K562 (cell line): ENCODE measurements around the gene ZNF276. TPM values are rescaled to one million over a fixed set of nuclear protein-coding genes. Genes with fewer than 3 reads are reported as not detected.

Experiments
- ATAC-seq: fragments of 200-7000 bp; cut with Tn5 transposase; 3 replicates; pipeline ENCODE4 v1.9.1; 2020; ENCODE audit warnings: moderate library complexity
- BruUV-seq: library from RNA; stranded (reverse); fragments of 400-500 nt; replicated peaks from 2 replicates; lab custom pipeline; 2021; lab: Mats Ljungman, UMichigan
- CTCF ChIA-PET: fragments of 300-600 bp; formaldehyde crosslinking; extraction: SDS; loops from one replicate; lab custom pipeline; 2021; ENCODE audit warnings: low intra/inter-chr PET ratio; lab: Yijun Ruan, JAX
- POLR2A ChIA-PET: fragments of 300-600, 350-650 bp; sonication (Branson Sonifier 250); formaldehyde crosslinking; extraction: SDS; loops from one replicate; lab custom pipeline; 2021; ENCODE audit warnings: antibody characterized with exemption, inconsistent platforms; lab: Yijun Ruan, JAX
- DNase-seq, 4 experiments: peaks; one replicate each; pipeline versions ENCODE4 v3.0.0 to v3.0.0-alpha.2; 2011 to 2018; ENCODE audit warnings: low spot score in 3 of 4, mixed read lengths in 3 of 4; ENCODE audit errors: extremely low read depth in 1 of 4
- FAIRE-seq: peaks from 2 replicates; lab custom pipeline; 2011; peaks lifted over from hg19 to GRCh38; lab: Jason Lieb, UNC
- H2AFZ ChIP-seq: 2 replicates; pipeline ENCODE4 v1.6.0; 2011; ENCODE audit warnings: low read depth, low read length, control low read depth, inconsistent platforms
- H3K27ac ChIP-seq: fragments of 200-600 bp; 3 replicates; pipeline ENCODE4 v1.8.0; 2011; ENCODE audit warnings: low read depth, mild to moderate bottlenecking, control low read depth, inconsistent platforms, low read length, moderate library complexity, mixed read lengths; ENCODE audit errors: extremely low read depth
- H3K27me3 ChIP-seq, 2 experiments: fragments of 300-600 bp in 1 of 2; 2 replicates in 1 of 2; 3 replicates in 1 of 2; pipeline versions ENCODE4 v1.6.0 to v1.8.0; 2011; ENCODE audit warnings: inconsistent platforms in 2 of 2, low read length in 2 of 2, mild to moderate bottlenecking in 1 of 2, mixed read lengths in 1 of 2, moderate library complexity in 1 of 2; ENCODE audit not compliant: control insufficient read depth in 2 of 2, insufficient read depth in 2 of 2
- H3K36me3 ChIP-seq: fragments of 300-600 bp; 3 replicates; pipeline ENCODE4 v1.8.0; 2011; ENCODE audit warnings: mild to moderate bottlenecking, low read length, inconsistent platforms; ENCODE audit not compliant: control insufficient read depth, insufficient read depth
- H3K4me1 ChIP-seq, 2 experiments: fragments of 200-600 bp in 1 of 2; replicated peaks in 1 of 2; 2 replicates in 1 of 2; 3 replicates in 1 of 2; pipeline versions ENCODE4 v1.5.1 to v1.8.0; 2011; ENCODE audit warnings: inconsistent platforms in 2 of 2, low read length in 2 of 2, mild to moderate bottlenecking in 1 of 2, mixed read lengths in 1 of 2, moderate library complexity in 1 of 2; ENCODE audit not compliant: control insufficient read depth in 2 of 2, insufficient read depth in 2 of 2
- H3K4me2 ChIP-seq: 2 replicates; pipeline ENCODE4 v1.6.1; 2011; ENCODE audit warnings: low read length, control low read depth, inconsistent platforms, mixed read lengths; ENCODE audit not compliant: insufficient read depth
- H3K4me3 ChIP-seq: fragments of 200-600 bp; sonication (generic), shearing (Covaris generic); 2 replicates; pipeline ENCODE4 v1.5.1; 2016; ENCODE audit warnings: control low read depth, inconsistent platforms
- H3K79me2 ChIP-seq: fragments of 200-600 bp; 3 replicates; pipeline ENCODE4 v1.8.0; 2011; ENCODE audit warnings: low read length, inconsistent platforms; ENCODE audit not compliant: control insufficient read depth, insufficient read depth
- H3K9ac ChIP-seq, 2 experiments: 2 replicates each; pipeline versions ENCODE4 v1.6.0 to v1.6.1; 2011; ENCODE audit warnings: low read depth in 2 of 2, low read length in 2 of 2, control low read depth in 1 of 2, inconsistent platforms in 1 of 2, mild to moderate bottlenecking in 1 of 2, mixed read lengths in 1 of 2; ENCODE audit not compliant: insufficient read depth in 1 of 2
- H3K9me1 ChIP-seq: one replicate; pipeline ENCODE4 v1.6.0; 2011; ENCODE audit warnings: inconsistent platforms, mild to moderate bottlenecking, low read length, moderate library complexity; ENCODE audit not compliant: control insufficient read depth, insufficient read depth
- H3K9me3 ChIP-seq: replicated peaks from 2 replicates; pipeline ENCODE4 v1.5.1; 2011; ENCODE audit warnings: low read depth, low read length, inconsistent platforms; ENCODE audit not compliant: control insufficient read depth, insufficient read depth
- H4K20me1 ChIP-seq: replicated peaks from 2 replicates; pipeline ENCODE4 v1.6.1; 2011; ENCODE audit warnings: low read length, inconsistent platforms, mixed read lengths; ENCODE audit not compliant: control insufficient read depth, insufficient read depth
- BCOR ChIP-seq: fragments of 450-650 bp; IDR thresholded peaks from 2 replicates; pipeline ENCODE4 v1.6.1; 2016
- GATAD2A ChIP-seq: fragments of 450-650 bp; IDR thresholded peaks from 2 replicates; pipeline ENCODE4 v1.6.1; 2017
- NR1H2 ChIP-seq: sonication (generic); formaldehyde crosslinking; IDR thresholded peaks from 2 replicates; pipeline ENCODE4 v1.4.0; 2020; ENCODE audit warnings: mild to moderate bottlenecking, missing genetic modification reagents
- PHF21A ChIP-seq: fragments of 450-650 bp; IDR thresholded peaks from 2 replicates; pipeline ENCODE4 v1.6.1; 2017; ENCODE audit warnings: low read depth, borderline replicate concordance
- PML ChIP-seq: IDR thresholded peaks from 2 replicates; pipeline ENCODE4 v1.6.1; 2012; ENCODE audit warnings: low read length, inconsistent platforms
- POLR2AphosphoS2 ChIP-seq: IDR thresholded peaks from 2 replicates; pipeline ENCODE4 v1.6.1; 2012; ENCODE audit warnings: low read length, improper control_type of control experiment
- POLR2G ChIP-seq: fragments of 200-400 bp; formaldehyde crosslinking; IDR thresholded peaks from 2 replicates; pipeline ENCODE4 v1.6.1; 2017; ENCODE audit warnings: low read depth, mild to moderate bottlenecking, antibody characterized with exemption, low read length, moderate library complexity
- RBM14 ChIP-seq: fragments of 200-400 bp; formaldehyde crosslinking; IDR thresholded peaks from 2 replicates; pipeline ENCODE4 v1.6.1; 2018; ENCODE audit warnings: low read depth, mild to moderate bottlenecking, low read length, moderate library complexity, borderline replicate concordance; ENCODE audit not compliant: insufficient read depth
- SRSF1 ChIP-seq: fragments of 200-400 bp; formaldehyde crosslinking; IDR thresholded peaks from 2 replicates; pipeline ENCODE4 v1.6.1; 2017; ENCODE audit warnings: mild to moderate bottlenecking, low read depth, low read length, moderate library complexity
- TAF1 ChIP-seq: IDR thresholded peaks from 2 replicates; pipeline ENCODE4 v1.6.1; 2011; ENCODE audit warnings: mild to moderate bottlenecking, low read length, moderate library complexity; ENCODE audit not compliant: insufficient read depth, control insufficient read depth, severe bottlenecking; ENCODE audit errors: extremely low read depth
- XRCC4 ChIP-seq: IDR thresholded peaks from one replicate; pipeline ENCODE4 v1.6.1; 2011; ENCODE audit not compliant: insufficient read depth, insufficient read length; ENCODE audit errors: extremely low read depth
- ZNF23 ChIP-seq: fragments of 250-450 bp; sonication (Bioruptor Pico); IDR thresholded peaks from 2 replicates; pipeline ENCODE4 v1.4.0; 2020; ENCODE audit warnings: mild to moderate bottlenecking
- ZNF695 ChIP-seq: fragments of 450-650 bp; formaldehyde crosslinking; IDR thresholded peaks from 2 replicates; pipeline ENCODE4 v1.4.0; 2020; ENCODE audit warnings: mild to moderate bottlenecking, moderate library complexity
- ZNF77 ChIP-seq: fragments of 250-450 bp; sonication (Bioruptor Pico); IDR thresholded peaks from 2 replicates; pipeline ENCODE4 v1.5.0; 2020
- WGBS: fragments of 100-300 bp; shearing (Covaris generic); methylation state at CpG from one replicate; pipeline ENCODE4 v1.1.6; 2016; ENCODE audit warnings: low coverage, mixed read lengths; ENCODE audit not compliant: insufficient coverage; ENCODE audit errors: missing lambda C conversion rate; 5-methylcytosine and 5-hydroxymethylcytosine counted together
- in situ Hi-C: fragments of 300-500 bp; cut with MboI; formaldehyde crosslinking; loops from 4 replicates; pipeline ENCODE4 v1.15.0; 2018; ENCODE audit warnings: inconsistent platforms, mixed read lengths
- intact Hi-C: fragments of 100-400 bp; cut with micrococcal nuclease; formaldehyde crosslinking; loops from 2 replicates; pipeline ENCODE4 v1.14.2; 2022
- polyA plus RNA-seq, 8 experiments: library from polyadenylated mRNA; depleted of rRNA in 4 of 8; stranded (reverse) in 5 of 8; unstranded in 3 of 8; fragments of >200 nt; fragmentation: Nextera tagmentation in 2 of 8; fragmentation: Illumina TruSeq in 1 of 8; extraction: Ambion mirVana in 2 of 8; extraction: Trizol in 1 of 8; gene quantifications; 2 replicates each; pipeline versions ENCODE4 v1.2.1 to v1.2.3, GENCODE V29; 2011 to 2014; ENCODE audit warnings: inconsistent platforms in 1 of 8, missing spikeins in 1 of 8
- total RNA-seq, 7 experiments: library from RNA; depleted of rRNA in 6 of 7; stranded (reverse); fragments of >200 nt in 6 of 7; fragmentation: Illumina TruSeq in 2 of 7; extraction: Trizol in 2 of 7; gene quantifications; 2 replicates each; pipeline versions ENCODE4 v1.2.1 to v1.2.3, GENCODE V29; 2011 to 2021; ENCODE audit warnings: low replicate concordance in 1 of 7
- TF ChIP-seq, protein P1 (sequence below): fragments of 450-650 bp; formaldehyde crosslinking; conservative IDR thresholded peaks from 2 replicates; pipeline ENCODE4 v1.4.0; 2022; ENCODE audit warnings: mild to moderate bottlenecking, missing genetic modification characterization
- TF ChIP-seq, protein P2 (sequence below): fragments of 250-450 bp; sonication (Bioruptor Pico); IDR thresholded peaks from 2 replicates; pipeline ENCODE4 v1.5.1; 2021; ENCODE audit warnings: mild to moderate bottlenecking
- TF ChIP-seq, protein P3 (sequence below): fragments of 250-450 bp; sonication (Bioruptor Pico); IDR thresholded peaks from 2 replicates; pipeline ENCODE4 v1.9.0; 2021; ENCODE audit warnings: mild to moderate bottlenecking, inconsistent platforms

Gene ZNF276
- total and polyA plus RNA-seq, 9 of the 15 experiments (the other 6 are each of a cell fraction or from before 2014, with no cell fraction given), result 0.49 to 43.9 (median 15.8) TPM

DNA sequence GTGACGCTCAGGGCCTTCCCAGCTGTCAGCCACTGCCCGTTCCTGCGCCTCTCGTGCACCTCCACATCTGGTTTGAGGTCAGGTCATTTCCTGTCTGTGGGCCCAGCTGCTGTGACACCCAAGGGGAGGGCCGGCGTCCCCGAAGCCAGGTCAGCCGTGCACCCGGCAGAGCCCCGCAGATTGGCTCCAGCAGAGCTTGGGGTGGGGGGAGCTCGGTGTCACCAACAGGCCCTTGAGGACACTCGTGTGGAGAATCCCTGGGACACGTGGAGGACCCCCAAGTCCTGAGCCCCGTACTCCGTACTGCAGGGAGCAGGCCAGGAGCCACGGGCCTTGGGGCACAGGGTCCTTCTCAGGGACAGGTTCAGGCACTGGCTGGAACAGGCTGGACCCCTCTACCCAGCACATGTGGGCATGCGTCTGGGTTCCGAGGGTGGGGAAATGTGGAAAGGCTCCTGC, 24.6 kb upstream of the ZNF276 start:
- in situ Hi-C loops, result no loop called here
- H3K79me2 ChIP-seq, result peaks cover 9% of the 10 kb centered on the region
- CTCF ChIA-PET, result no interaction called here
- H3K9me1 ChIP-seq, result peaks cover 11% of the 10 kb centered on the region
- H3K4me3 ChIP-seq, result no peak overlapping the region
- peak overlapping the region in 1 of 2 experiments; percentile 37; a peak in 1 of 4 replicates for H3K9ac ChIP-seq
- FAIRE-seq (no peak), DNase-seq (peak in 1 of 4 experiments; percentile 22), ATAC-seq (no peak)
- H3K27ac ChIP-seq, result no peak overlapping the region
- 68% methylated on average over 15 of the region's 18 CpGs for WGBS
- intact Hi-C loops, result no loop called here
- no peak overlapping the region for H2AFZ ChIP-seq
- H3K9me3 ChIP-seq, result no peaks in the 10 kb centered on the region
- no peaks in the 10 kb centered on the region for H3K27me3 ChIP-seq
- peaks cover 4% of the 10 kb centered on the region; the same call in 1 of the 2 replicates for H4K20me1 ChIP-seq
- H3K4me1 ChIP-seq, result peaks cover 8 to 72% of the 10 kb centered on the region in 2 experiments
- H3K36me3 ChIP-seq, result peaks cover 62% of the 10 kb centered on the region; the same call in 2 of the 3 replicates
- BruUV-seq, result no TSS peak
- H3K4me2 ChIP-seq, result no peak overlapping the region
- POLR2A ChIA-PET, result interaction anchor here (0.8 to 1.7 kb wide), 3 partner anchors 8 to 10 kb away, joined by 3 to 9 read pairs (median 4); partner anchors contain the start of gene CDK10
- TF ChIP-seq BCOR (no peak), TAF1 (no peak), POLR2AphosphoS2 (peak; percentile 62; the same call in 1 of the 2 replicates), PML (no peak), ZNF77 (CRISPR knock-in tag) (no peak), PHF21A (no peak), POLR2G (peak; percentile 68), RBM14 (no peak), GATAD2A (no peak), ZNF695 (CRISPR knock-in tag) (no peak), ZNF23 (CRISPR knock-in tag) (no peak), NR1H2 (CRISPR knock-in tag) (no peak), XRCC4 (no peak), SRSF1 (no peak)
- TF ChIP-seq, protein P1, sequence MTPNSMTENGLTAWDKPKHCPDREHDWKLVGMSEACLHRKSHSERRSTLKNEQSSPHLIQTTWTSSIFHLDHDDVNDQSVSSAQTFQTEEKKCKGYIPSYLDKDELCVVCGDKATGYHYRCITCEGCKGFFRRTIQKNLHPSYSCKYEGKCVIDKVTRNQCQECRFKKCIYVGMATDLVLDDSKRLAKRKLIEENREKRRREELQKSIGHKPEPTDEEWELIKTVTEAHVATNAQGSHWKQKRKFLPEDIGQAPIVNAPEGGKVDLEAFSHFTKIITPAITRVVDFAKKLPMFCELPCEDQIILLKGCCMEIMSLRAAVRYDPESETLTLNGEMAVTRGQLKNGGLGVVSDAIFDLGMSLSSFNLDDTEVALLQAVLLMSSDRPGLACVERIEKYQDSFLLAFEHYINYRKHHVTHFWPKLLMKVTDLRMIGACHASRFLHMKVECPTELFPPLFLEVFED, result no peak
- TF ChIP-seq, protein P2, sequence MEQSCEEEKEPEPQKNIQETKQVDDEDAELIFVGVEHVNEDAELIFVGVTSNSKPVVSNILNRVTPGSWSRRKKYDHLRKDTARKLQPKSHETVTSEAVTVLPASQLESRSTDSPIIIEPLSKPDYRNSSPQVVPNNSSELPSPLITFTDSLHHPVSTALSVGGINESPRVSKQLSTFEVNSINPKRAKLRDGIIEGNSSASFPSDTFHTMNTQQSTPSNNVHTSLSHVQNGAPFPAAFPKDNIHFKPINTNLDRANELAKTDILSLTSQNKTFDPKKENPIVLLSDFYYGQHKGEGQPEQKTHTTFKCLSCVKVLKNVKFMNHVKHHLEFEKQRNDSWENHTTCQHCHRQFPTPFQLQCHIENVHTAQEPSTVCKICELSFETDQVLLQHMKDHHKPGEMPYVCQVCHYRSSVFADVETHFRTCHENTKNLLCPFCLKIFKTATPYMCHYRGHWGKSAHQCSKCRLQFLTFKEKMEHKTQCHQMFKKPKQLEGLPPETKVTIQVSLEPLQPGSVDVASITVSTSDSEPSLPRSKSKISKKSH, result no peak
- TF ChIP-seq, protein P3, sequence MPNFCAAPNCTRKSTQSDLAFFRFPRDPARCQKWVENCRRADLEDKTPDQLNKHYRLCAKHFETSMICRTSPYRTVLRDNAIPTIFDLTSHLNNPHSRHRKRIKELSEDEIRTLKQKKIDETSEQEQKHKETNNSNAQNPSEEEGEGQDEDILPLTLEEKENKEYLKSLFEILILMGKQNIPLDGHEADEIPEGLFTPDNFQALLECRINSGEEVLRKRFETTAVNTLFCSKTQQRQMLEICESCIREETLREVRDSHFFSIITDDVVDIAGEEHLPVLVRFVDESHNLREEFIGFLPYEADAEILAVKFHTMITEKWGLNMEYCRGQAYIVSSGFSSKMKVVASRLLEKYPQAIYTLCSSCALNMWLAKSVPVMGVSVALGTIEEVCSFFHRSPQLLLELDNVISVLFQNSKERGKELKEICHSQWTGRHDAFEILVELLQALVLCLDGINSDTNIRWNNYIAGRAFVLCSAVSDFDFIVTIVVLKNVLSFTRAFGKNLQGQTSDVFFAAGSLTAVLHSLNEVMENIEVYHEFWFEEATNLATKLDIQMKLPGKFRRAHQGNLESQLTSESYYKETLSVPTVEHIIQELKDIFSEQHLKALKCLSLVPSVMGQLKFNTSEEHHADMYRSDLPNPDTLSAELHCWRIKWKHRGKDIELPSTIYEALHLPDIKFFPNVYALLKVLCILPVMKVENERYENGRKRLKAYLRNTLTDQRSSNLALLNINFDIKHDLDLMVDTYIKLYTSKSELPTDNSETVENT, result no peak
